ENCODE results near the gene THSD4.
A peak's percentile ranks its signal among the peaks of the same experiment; 100 is the strongest.
"Not testable (repeated sequence)": the region's sequence is repeated elsewhere in the genome, so short reads cannot be mapped to it uniquely, and the experiment has no call there.

THSD4 gene

GRCh38 chr15:71439478-71439877 is 324.2 kb downstream of the THSD4 start:
- not testable (repeated sequence) for DNase-seq

GRCh38 chr15:71440489-71441110 is 325.3 kb downstream of the THSD4 start:
- DNase-seq = no peak

- DNase-seq = peak; percentile 16
These were observed 328.3 kb downstream of the THSD4 start for GRCh38 chr15:71443538-71443937.

GRCh38 chr15:71444032-71444810 is 328.9 kb downstream of the THSD4 start:
- no peak for DNase-seq

GRCh38 chr15:71444866-71445590 is 329.8 kb downstream of the THSD4 start:
- no peak for DNase-seq

- DNase-seq = no peak
These were observed 332.3 kb downstream of the THSD4 start for GRCh38 chr15:71447328-71448250.

GRCh38 chr15:71448688-71449114 is 333.4 kb downstream of the THSD4 start:
- DNase-seq = no peak

- no peak for DNase-seq
These were observed 334.1 kb downstream of the THSD4 start for GRCh38 chr15:71449363-71449762.

- DNase-seq = no peak
These were observed 334.7 kb downstream of the THSD4 start for GRCh38 chr15:71449956-71450355.

- DNase-seq = no peak
These were observed 335.9 kb downstream of the THSD4 start for GRCh38 chr15:71451130-71451529.

- DNase-seq = no peak
These were observed 337.6 kb downstream of the THSD4 start for GRCh38 chr15:71452893-71453292.

GRCh38 chr15:71454462-71454996 is 339.3 kb downstream of the THSD4 start:
- no peak for DNase-seq

GRCh38 chr15:71455107-71455506 is 339.8 kb downstream of the THSD4 start:
- DNase-seq = no peak

- DNase-seq = no peak
These were observed 340.6 kb downstream of the THSD4 start for GRCh38 chr15:71455878-71456277.

- DNase-seq = no peak
These were observed 341.1 kb downstream of the THSD4 start for GRCh38 chr15:71456362-71456761.

GRCh38 chr15:71456811-71457210 is 341.5 kb downstream of the THSD4 start:
- no peak for DNase-seq

GRCh38 chr15:71458089-71458660 is 342.9 kb downstream of the THSD4 start:
- DNase-seq = no peak

- DNase-seq = no peak
These were observed 346.5 kb downstream of the THSD4 start for GRCh38 chr15:71461748-71462147.

GRCh38 chr15:71462638-71463037 is 347.4 kb downstream of the THSD4 start:
- DNase-seq = no peak

GRCh38 chr15:71463156-71463665 is 347.9 kb downstream of the THSD4 start:
- DNase-seq = no peak

- no peak for DNase-seq
These were observed 350.1 kb downstream of the THSD4 start for GRCh38 chr15:71465131-71465955.
